Glutamatergic neuron (in vitro differentiated cells): ENCODE data around the gene HOXB9. TPM values are rescaled to one million over a fixed set of nuclear protein-coding genes. Genes with fewer than 3 reads are reported as not detected.

Source experiments
- DNase-seq: peaks from one replicate; pipeline ENCODE4 v3.0.0; 2022
- H3K27ac Mint-ChIP-seq: one replicate; pipeline ENCODE4 v1.8.0; 2020; ENCODE audit warnings: mild to moderate bottlenecking, mixed read lengths, inconsistent platforms; ENCODE audit not compliant: unreplicated experiment
- H3K27me3 Mint-ChIP-seq: one replicate; pipeline ENCODE4 v1.8.0; 2020; ENCODE audit warnings: mild to moderate bottlenecking, moderate library complexity, mixed read lengths, inconsistent platforms; ENCODE audit not compliant: unreplicated experiment
- H3K36me3 Mint-ChIP-seq: one replicate; pipeline ENCODE4 v1.8.0; 2020; ENCODE audit warnings: mild to moderate bottlenecking, mixed read lengths, inconsistent platforms; ENCODE audit not compliant: unreplicated experiment
- H3K4me1 Mint-ChIP-seq: one replicate; pipeline ENCODE4 v1.8.0; 2020; ENCODE audit warnings: mild to moderate bottlenecking, low read depth, mixed read lengths, inconsistent platforms; ENCODE audit not compliant: unreplicated experiment
- H3K4me3 Mint-ChIP-seq: one replicate; pipeline ENCODE4 v1.8.0; 2020; ENCODE audit warnings: mild to moderate bottlenecking, mixed read lengths, inconsistent platforms; ENCODE audit not compliant: unreplicated experiment
- H3K9me3 Mint-ChIP-seq: one replicate; pipeline ENCODE4 v1.8.0; 2020; ENCODE audit warnings: mild to moderate bottlenecking, moderate library complexity, mixed read lengths, inconsistent platforms; ENCODE audit not compliant: unreplicated experiment
- CTCF ChIP-seq: fragments of 200-600 bp; sonication (generic); IDR thresholded peaks from one replicate; pipeline ENCODE4 v1.5.0; 2021; ENCODE audit not compliant: partially characterized antibody, unreplicated experiment
- total RNA-seq: library from RNA; stranded (reverse); fragmentation: NEBNext Ultra II Directional; extraction: Animal tissue kit (Norgen Biotek cat#: 25700); gene quantifications from one replicate; pipeline ENCODE4 v1.2.1, GENCODE V29; 2021; ENCODE audit not compliant: unreplicated experiment

The HOXB9 gene
- total RNA-seq, 1 donor from 2014 or later, result not detected

GRCh38 chr17:48601539-48602425 lies 24.4 kb downstream of the HOXB9 start:
- peaks cover 18% of the 10 kb centered on the region for H3K9me3 Mint-ChIP-seq
- H3K27me3 Mint-ChIP-seq, result peaks cover 46% of the 10 kb centered on the region
- TF ChIP-seq CTCF, result no peak
- H3K27ac Mint-ChIP-seq, result no peak overlapping the region
- H3K36me3 Mint-ChIP-seq, result no peaks in the 10 kb centered on the region
- no peaks in the 10 kb centered on the region for H3K4me1 Mint-ChIP-seq
- no peak overlapping the region for H3K4me3 Mint-ChIP-seq
- no peak for DNase-seq

- Mint-ChIP-seq H3K4me3 (no peak overlapping the region), H3K27ac (no peak overlapping the region)
- no peak for DNase-seq
These were observed 25.0 kb downstream of the HOXB9 start for GRCh38 chr17:48601207-48601538.

GRCh38 chr17:48600244-48601098 lies 25.7 kb downstream of the HOXB9 start:
- Mint-ChIP-seq H3K9me3 (peaks cover 13% of the 10 kb centered on the region), H3K4me3 (no peak overlapping the region), H3K27me3 (peaks cover 48% of the 10 kb centered on the region), H3K36me3 (no peaks in the 10 kb centered on the region), H3K27ac (no peak overlapping the region), H3K4me1 (peaks cover 2% of the 10 kb centered on the region)
- DNase-seq, result no peak
- no peak for TF ChIP-seq CTCF

More at GRCh38 chr17:48601207-48601538, 25.0 kb downstream of the HOXB9 start:
- no peak for TF ChIP-seq CTCF
- Mint-ChIP-seq H3K9me3 (peaks cover 13% of the 10 kb centered on the region), H3K36me3 (no peaks in the 10 kb centered on the region), H3K4me1 (peaks cover 2% of the 10 kb centered on the region), H3K27me3 (peaks cover 46% of the 10 kb centered on the region)

GRCh38 chr17:48599354-48599753 lies 26.8 kb downstream of the HOXB9 start:
- no peak overlapping the region for H3K27ac Mint-ChIP-seq
- peaks cover 2% of the 10 kb centered on the region for H3K4me1 Mint-ChIP-seq
- no peak overlapping the region for H3K4me3 Mint-ChIP-seq
- peaks cover 8% of the 10 kb centered on the region for H3K9me3 Mint-ChIP-seq
- H3K27me3 Mint-ChIP-seq, result peaks cover 54% of the 10 kb centered on the region
- H3K36me3 Mint-ChIP-seq, result no peaks in the 10 kb centered on the region
- DNase-seq, result no peak
- no peak for TF ChIP-seq CTCF
